HuH-7.5 (cell line): ENCODE results near the gene LYSET.
"Not testable (repeated sequence)": the region's sequence is repeated elsewhere in the genome, so short reads cannot be mapped to it uniquely, and the experiment has no call there.

ENCODE experiments used
- DNase-seq: peaks from one replicate; pipeline ENCODE4 v3.0.0; 2011; ENCODE audit warnings: low spot score

LYSET gene

GRCh38 chr14:93223565-93223964, 38.4 kb downstream of the LYSET start:
- DNase-seq: no peak

- no peak for DNase-seq
These were observed 43.4 kb downstream of the LYSET start for GRCh38 chr14:93228550-93228949.

- no peak for DNase-seq
These were observed 45.4 kb downstream of the LYSET start for GRCh38 chr14:93230539-93230938.

- DNase-seq: no peak
These were observed 46.2 kb downstream of the LYSET start for GRCh38 chr14:93231129-93231979.

DNA sequence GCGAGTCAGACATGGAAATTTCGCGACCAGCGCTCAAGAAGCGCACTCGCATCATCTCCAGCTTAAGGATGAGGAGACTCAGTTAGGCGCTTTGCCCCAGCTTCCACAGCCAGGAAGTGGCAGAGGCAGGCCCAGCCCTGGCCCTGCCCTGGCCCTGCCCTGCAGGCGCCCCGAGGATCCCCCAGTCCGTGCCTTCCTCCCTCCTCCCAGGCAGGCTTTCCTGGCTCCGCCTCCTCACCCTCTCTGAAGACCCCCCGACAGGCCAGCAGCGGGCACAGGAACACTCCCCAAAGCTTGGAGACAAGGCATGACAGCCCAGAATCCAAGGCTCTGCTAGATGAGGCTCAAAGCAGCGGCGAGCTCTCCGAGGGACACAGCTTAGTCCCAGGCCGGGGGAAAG, 47.0 kb downstream of the LYSET start:
- DNase-seq: no peak

DNA sequence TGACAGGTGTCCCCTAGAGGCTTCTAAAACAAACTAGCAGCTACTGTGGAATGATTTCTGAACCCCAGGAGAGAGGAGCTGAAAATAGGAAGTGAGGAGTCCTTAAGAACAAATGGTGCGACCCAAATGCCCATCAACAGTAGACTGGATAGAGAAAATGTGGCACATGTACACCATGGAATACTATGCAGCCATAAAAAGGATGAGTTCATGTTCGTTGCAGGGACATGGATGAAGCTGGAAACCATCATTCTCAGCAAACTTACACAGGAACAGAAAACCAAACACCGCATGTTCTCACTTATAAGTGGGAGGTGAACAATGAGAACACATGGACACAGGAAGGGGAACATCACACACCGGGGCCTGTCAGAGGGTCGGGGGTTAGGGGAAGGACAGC, 48.0 kb downstream of the LYSET start:
- DNase-seq: not testable (repeated sequence)

DNA sequence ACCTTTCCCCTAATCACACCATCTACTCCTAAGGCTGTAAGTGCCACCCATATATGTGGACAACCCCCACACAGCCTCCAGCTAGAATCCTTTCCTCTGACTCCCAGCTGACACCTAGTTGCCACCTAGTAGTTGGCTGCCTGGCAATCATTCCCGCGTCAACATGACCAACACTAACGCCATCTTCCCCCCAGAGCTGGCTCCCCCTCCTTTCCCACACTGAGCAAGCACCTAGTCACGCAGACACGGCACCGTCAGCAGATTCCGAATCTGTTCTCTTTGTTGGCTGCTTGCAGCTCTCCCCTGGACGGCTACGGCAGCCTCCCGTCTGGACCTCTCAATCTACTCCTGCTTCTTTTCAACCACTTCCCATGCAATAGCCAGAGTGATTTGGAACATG, 49.7 kb downstream of the LYSET start:
- DNase-seq: no peak
